GM12878 (cell line): ENCODE results near the gene SMIM35. TPM values are rescaled to one million over a fixed set of nuclear protein-coding genes. Genes with fewer than 3 reads are reported as not detected.

ENCODE experiments used
- ATAC-seq: fragments of 200-7000 bp; cut with Tn5 transposase; 3 replicates; pipeline ENCODE4 v1.9.1; 2020; ENCODE audit warnings: mild to moderate bottlenecking, moderate library complexity
- BruUV-seq: library from RNA; stranded (reverse); fragments of 400-500 nt; replicated peaks from 2 replicates; lab custom pipeline; 2021; lab: Mats Ljungman, UMichigan
- CTCF ChIA-PET: fragments of 300-600 bp; sonication (Branson Sonifier 250); formaldehyde crosslinking; extraction: SDS; loops from one replicate; lab custom pipeline; 2021; ENCODE audit warnings: inconsistent platforms; lab: Yijun Ruan, JAX
- POLR2A ChIA-PET: fragments of 350-600 bp; formaldehyde crosslinking; extraction: SDS; loops from one replicate; lab custom pipeline; 2021; ENCODE audit warnings: inconsistent platforms; lab: Charles Lee
- RAD21 ChIA-PET: fragments of 300-600 bp; sonication (Branson Sonifier 250); formaldehyde crosslinking; loops from one replicate; lab custom pipeline; 2023; ENCODE audit warnings: antibody characterized with exemption; ENCODE audit not compliant: unreplicated experiment; lab: Charles Lee
- SMC1A ChIA-PET: fragments of 300-600 bp; sonication (Branson Sonifier 250); formaldehyde crosslinking; loops from one replicate; lab custom pipeline; 2023; ENCODE audit not compliant: unreplicated experiment, uncharacterized antibody; lab: Charles Lee
- DNase-seq: peaks from one replicate; pipeline ENCODE4 v3.0.0-alpha.2; 2011; ENCODE audit warnings: low read depth, low spot score
- FAIRE-seq: peaks from 3 replicates; lab custom pipeline; 2011; peaks lifted over from hg19 to GRCh38; lab: Jason Lieb, UNC
- H2AFZ ChIP-seq: 2 replicates; pipeline ENCODE4 v1.6.0; 2011; ENCODE audit warnings: low read depth, low read length, control low read depth; ENCODE audit not compliant: control insufficient read depth
- H3K27ac ChIP-seq: 2 replicates; pipeline ENCODE4 v1.5.1; 2011; ENCODE audit warnings: control low read depth; ENCODE audit not compliant: control insufficient read depth, insufficient read depth
- H3K27me3 ChIP-seq, 2 experiments: replicated peaks in 1 of 2; 2 replicates each; pipeline versions ENCODE4 v1.6.0 to v1.6.1; 2011; ENCODE audit warnings: low read length in 1 of 2; ENCODE audit not compliant: control insufficient read depth in 2 of 2, insufficient read depth in 2 of 2
- H3K36me3 ChIP-seq, 2 experiments: 2 replicates each; pipeline ENCODE4 v1.5.1; 2011; ENCODE audit warnings: low read length in 1 of 2; ENCODE audit not compliant: control insufficient read depth in 2 of 2, insufficient read depth in 2 of 2
- H3K4me1 ChIP-seq: 2 replicates; pipeline ENCODE4 v1.6.1; 2011; ENCODE audit warnings: mild to moderate bottlenecking, low read length, moderate library complexity, mixed read lengths; ENCODE audit not compliant: control insufficient read depth, insufficient read depth
- H3K4me2 ChIP-seq: 2 replicates; pipeline ENCODE4 v1.6.0; 2011; ENCODE audit warnings: control low read depth; ENCODE audit not compliant: control insufficient read depth, insufficient read depth
- H3K4me3 ChIP-seq: fragments of 200-600 bp; sonication (generic); 2 replicates; pipeline ENCODE4 v1.5.1; 2016
- H3K79me2 ChIP-seq: 2 replicates; pipeline ENCODE4 v1.6.0; 2011; ENCODE audit warnings: low read length; ENCODE audit not compliant: control insufficient read depth, insufficient read depth
- H3K9ac ChIP-seq: 2 replicates; pipeline ENCODE4 v1.8.0; 2011; ENCODE audit warnings: low read length, control low read depth, mixed read lengths; ENCODE audit not compliant: control insufficient read depth, insufficient read depth
- H3K9me3 ChIP-seq: replicated peaks from 3 replicates; pipeline ENCODE4 v1.5.1; 2011; ENCODE audit warnings: mild to moderate bottlenecking, low read length; ENCODE audit not compliant: control insufficient read depth, insufficient read depth
- H4K20me1 ChIP-seq: 2 replicates; pipeline ENCODE4 v1.6.0; 2011; ENCODE audit not compliant: control insufficient read depth, insufficient read depth
- ASH2L ChIP-seq: fragments of 300-600, 200-600 bp; sonication (generic); IDR thresholded peaks from 2 replicates; pipeline ENCODE4 v1.6.1; 2017; ENCODE audit warnings: low read depth, mild to moderate bottlenecking, borderline replicate concordance
- HDAC2 ChIP-seq: fragments of 200-600 bp; sonication (generic); IDR thresholded peaks from 2 replicates; pipeline ENCODE4 v1.6.1; 2017
- POLR2A ChIP-seq: IDR thresholded peaks from 2 replicates; pipeline ENCODE4 v1.6.1; 2011; ENCODE audit warnings: low read depth, mild to moderate bottlenecking, low read length
- WGBS: methylation state at CpG from one replicate; pipeline ENCODE4 v1.1.6; 2016; ENCODE audit warnings: low lambda C conversion rate; ENCODE audit not compliant: insufficient replicate concordance, insufficient coverage; ENCODE audit errors: missing lambda C conversion rate; 5-methylcytosine and 5-hydroxymethylcytosine counted together
- in situ Hi-C: fragments of 300-500 bp; cut with MboI; formaldehyde crosslinking; loops from 9 replicates; pipeline ENCODE4 v1.14.3; 2018; ENCODE audit warnings: mixed read lengths
- intact Hi-C: fragments of 100-400 bp; cut with micrococcal nuclease; formaldehyde crosslinking; loops from one replicate; pipeline ENCODE4 v1.14.2; 2022; ENCODE audit not compliant: unreplicated experiment
- polyA plus RNA-seq, 11 experiments: library from polyadenylated mRNA; depleted of rRNA in 4 of 11; unstranded in 6 of 11; stranded (reverse) in 5 of 11; fragments of >200 nt; fragmentation: Nextera tagmentation in 4 of 11; fragmentation: Illumina TruSeq in 1 of 11; extraction: Ambion mirVana in 4 of 11; extraction: Trizol in 1 of 11; gene quantifications; 1 replicate in 1 of 11; 2 replicates in 10 of 11; pipeline versions ENCODE4 v1.2.1 to v1.2.3, GENCODE V29; 2011 to 2016; ENCODE audit warnings: inconsistent platforms in 2 of 11, missing spikeins in 2 of 11, low read depth in 1 of 11
- total RNA-seq, 4 experiments: library from RNA; depleted of rRNA in 3 of 4; stranded (reverse); fragments of >200 nt in 3 of 4; fragmentation: Illumina TruSeq in 1 of 4; extraction: Trizol in 1 of 4; gene quantifications; 2 replicates each; pipeline versions ENCODE4 v1.2.1 to v1.2.3, GENCODE V29; 2013 to 2021
- TF ChIP-seq, protein P1 (sequence below): IDR thresholded peaks from 2 replicates; pipeline ENCODE4 v1.6.1; 2012; ENCODE audit warnings: low read length, inconsistent platforms

Gene SMIM35
- total and polyA plus RNA-seq, 10 of the 15 experiments (the other 5 are each of a cell fraction or from before 2014, with no cell fraction given), result 0.02 to 1.1 (median 0.05) TPM; not detected in 5

DNA sequence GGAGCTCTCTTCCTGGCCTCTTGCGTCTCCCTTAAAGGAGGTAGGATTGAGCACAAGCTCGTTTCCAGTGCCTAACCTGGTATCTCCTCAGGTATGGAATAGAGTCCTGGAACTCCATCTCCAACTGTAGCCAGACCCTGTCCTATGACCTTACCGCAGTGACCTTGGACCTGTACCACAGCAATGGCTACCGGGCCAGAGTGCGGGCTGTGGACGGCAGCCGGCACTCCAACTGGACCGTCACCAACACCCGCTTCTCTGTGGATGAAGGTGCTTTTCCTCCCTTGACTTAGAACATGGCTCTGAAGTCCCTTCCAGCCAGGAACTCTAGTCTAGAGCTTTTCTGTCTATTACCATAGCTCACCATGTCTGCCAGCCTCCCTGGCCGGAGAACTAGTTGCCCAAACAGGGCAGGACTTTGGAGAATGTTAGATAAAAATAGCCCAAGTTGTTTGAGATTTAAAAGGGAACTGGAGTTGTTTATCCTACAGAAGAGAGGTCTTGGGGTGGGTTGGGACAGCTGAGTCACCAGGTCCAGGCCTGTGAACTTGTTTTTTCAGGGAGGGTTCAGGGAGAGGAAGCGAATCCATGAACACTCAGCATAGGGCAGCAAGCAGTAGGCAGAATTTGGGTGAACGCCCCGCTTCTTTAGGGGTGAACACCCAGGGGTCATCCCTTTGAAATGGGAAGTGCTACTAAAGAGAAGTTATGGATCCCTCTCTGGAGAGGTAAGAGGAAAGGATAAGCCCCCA is 97.2 kb downstream of the SMIM35 start:
- FAIRE-seq (no peak), DNase-seq (no peak), ATAC-seq (no peak)
- TF ChIP-seq, protein P1, sequence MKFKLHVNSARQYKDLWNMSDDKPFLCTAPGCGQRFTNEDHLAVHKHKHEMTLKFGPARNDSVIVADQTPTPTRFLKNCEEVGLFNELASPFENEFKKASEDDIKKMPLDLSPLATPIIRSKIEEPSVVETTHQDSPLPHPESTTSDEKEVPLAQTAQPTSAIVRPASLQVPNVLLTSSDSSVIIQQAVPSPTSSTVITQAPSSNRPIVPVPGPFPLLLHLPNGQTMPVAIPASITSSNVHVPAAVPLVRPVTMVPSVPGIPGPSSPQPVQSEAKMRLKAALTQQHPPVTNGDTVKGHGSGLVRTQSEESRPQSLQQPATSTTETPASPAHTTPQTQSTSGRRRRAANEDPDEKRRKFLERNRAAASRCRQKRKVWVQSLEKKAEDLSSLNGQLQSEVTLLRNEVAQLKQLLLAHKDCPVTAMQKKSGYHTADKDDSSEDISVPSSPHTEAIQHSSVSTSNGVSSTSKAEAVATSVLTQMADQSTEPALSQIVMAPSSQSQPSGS, result no peak
- TF ChIP-seq POLR2A (no peak), HDAC2 (no peak), ASH2L (no peak)
- Histone ChIP-seq H2AFZ (no peak overlapping the region), H3K4me1 (peaks cover 25% of the 10 kb centered on the region), H3K36me3 (peaks cover 3 to 9% of the 10 kb centered on the region in 2 experiments; a peak in 2 of 4 replicates), H3K4me2 (peak overlapping the region; percentile 31), H3K4me3 (no peak overlapping the region), H3K27me3 (no peaks in the 10 kb centered on the region), H3K9me3 (no peaks in the 10 kb centered on the region; the same call in 2 of the 3 replicates), H3K79me2 (peaks cover 20% of the 10 kb centered on the region), H3K27ac (no peak overlapping the region), H4K20me1 (no peaks in the 10 kb centered on the region), H3K9ac (no peak overlapping the region)
- ChIA-PET SMC1A (interaction anchor here (0.7 to 16.8 kb wide), 8 partner anchors 11 to 64 kb away, joined by 4 to 280 read pairs (median 34); no protein-coding TSS in a partner anchor), POLR2A (interaction anchor here (0.5 to 6.1 kb wide), 8 partner anchors 9 to 257 kb away, joined by 3 to 110 read pairs (median 4); no protein-coding TSS in a partner anchor), CTCF (interaction anchor here (0.9 to 5.3 kb wide), 14 partner anchors 8 to 172 kb away, joined by 3 to 61 read pairs (median 4); no protein-coding TSS in a partner anchor), RAD21 (interaction anchor here (1.2 to 5.8 kb wide), 9 partner anchors 8 to 173 kb away, joined by 3 to 60 read pairs (median 19); no protein-coding TSS in a partner anchor)
- in situ Hi-C loops (no loop called here), intact Hi-C loops (no loop called here)
- no TSS peak for BruUV-seq
- WGBS, result 91% methylated on average over 13 of the region's 13 CpGs
